ENCODE results near the gene EGFL6. TPM values are rescaled to one million over a fixed set of nuclear protein-coding genes. Genes with fewer than 3 reads are reported as not detected.

Gene EGFL6
- total and polyA plus RNA-seq, 2 experiments from 2014 or later = 0.12 TPM; not detected in 1

DNA sequence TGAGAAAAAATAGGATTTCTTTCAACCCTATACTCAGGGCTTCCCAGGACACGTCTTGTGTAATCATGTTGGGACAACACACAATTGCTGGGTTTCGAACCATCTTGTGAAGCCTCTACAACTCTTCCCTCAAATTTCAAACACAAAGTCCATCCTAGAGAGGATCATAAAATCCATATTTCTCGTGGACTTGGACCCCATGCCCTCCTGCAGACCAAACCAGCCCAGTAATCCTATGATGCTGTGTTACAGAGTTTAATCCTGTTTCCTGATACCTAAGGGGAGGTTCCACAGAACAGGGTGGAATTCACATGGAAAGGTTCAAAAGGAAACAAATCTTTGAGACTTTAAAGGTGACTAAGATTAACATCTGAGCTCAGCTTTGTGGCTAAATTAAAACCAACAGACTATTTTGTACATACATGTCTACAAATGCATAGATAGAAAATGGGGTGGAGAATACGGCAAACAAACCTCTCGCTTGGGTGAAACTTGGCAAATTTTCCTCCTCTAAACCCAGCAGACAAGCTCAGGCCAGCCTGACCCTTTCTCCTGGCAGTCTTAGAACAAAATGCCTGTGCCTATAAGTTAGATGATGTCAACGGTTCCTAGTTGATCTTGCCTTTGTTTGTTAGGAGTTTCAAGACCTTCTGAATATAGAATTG is 38.1 kb downstream of the EGFL6 start:
- H3K27ac ChIP-seq = no peak overlapping the region
- no peak for TF ChIP-seq CTCF (IDR thresholded peaks at IDR 0.05; ENCODE audit: low read depth, low read length)
- DNase-seq (ENCODE audit: low read depth in 1 of 2, low spot score in 1 of 2) = no peak

DNA sequence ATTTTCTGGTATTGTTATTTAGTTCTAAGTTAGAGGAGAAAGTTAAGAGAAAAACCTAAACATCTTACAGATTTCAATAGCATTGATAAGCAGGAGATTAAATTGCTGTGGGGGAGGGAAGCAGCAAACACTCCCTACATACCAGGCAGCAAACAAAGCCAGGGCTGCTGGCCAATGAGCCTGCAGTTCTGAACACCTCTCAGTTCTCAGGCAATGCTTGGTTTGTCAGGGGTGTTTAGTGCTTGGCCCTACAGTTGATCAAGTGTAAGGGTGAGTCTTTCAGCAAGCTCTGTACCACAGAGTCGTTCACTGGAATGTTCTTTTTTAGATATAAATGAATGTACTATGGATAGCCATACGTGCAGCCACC is 38.6 kb downstream of the EGFL6 start:
- no peak for DNase-seq (ENCODE audit: low read depth in 1 of 2, low spot score in 1 of 2)
- Histone ChIP-seq H3K36me3 (no peaks in the 10 kb centered on the region), H3K27me3 (no peaks in the 10 kb centered on the region), H3K27ac (no peak overlapping the region), H3K4me3 (no peak overlapping the region), H3K4me1 (ENCODE audit: low read depth) (no peaks in the 10 kb centered on the region), H3K9me3 (ENCODE audit: low read depth) (no peaks in the 10 kb centered on the region)
- TF ChIP-seq CTCF (IDR thresholded peaks at IDR 0.05; ENCODE audit: low read depth, low read length) = no peak

More for the DNA sequence above, 38.1 kb downstream of the EGFL6 start:
- no peaks in the 10 kb centered on the region for H3K9me3 ChIP-seq (ENCODE audit: low read depth)
- H3K4me1 ChIP-seq (ENCODE audit: low read depth) = no peaks in the 10 kb centered on the region
- H3K4me3 ChIP-seq = no peak overlapping the region
- no peaks in the 10 kb centered on the region for H3K36me3 ChIP-seq
- H3K27me3 ChIP-seq = no peaks in the 10 kb centered on the region

DNA sequence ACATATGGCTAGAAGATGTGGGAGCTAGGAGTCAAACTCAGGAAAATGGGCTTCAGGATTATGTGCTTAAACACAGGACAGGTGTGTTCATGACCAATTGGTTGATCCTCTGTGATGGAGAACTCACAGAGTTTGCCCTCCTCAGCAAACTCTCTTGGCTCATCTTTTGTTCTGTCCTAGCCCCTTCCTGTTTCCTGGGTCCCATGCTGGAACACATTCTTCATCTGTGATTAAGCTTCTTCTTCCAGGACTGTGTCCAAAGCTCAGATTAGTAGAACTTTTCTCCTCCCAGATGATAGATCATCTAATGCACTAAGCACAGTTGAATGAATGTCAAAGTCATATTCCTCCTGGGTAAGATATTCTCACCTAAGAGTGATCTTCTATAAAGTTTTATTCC is 44.8 kb downstream of the EGFL6 start:
- H3K36me3 ChIP-seq = no peaks in the 10 kb centered on the region
- no peak overlapping the region for H3K4me3 ChIP-seq
- no peak for TF ChIP-seq CTCF (IDR thresholded peaks at IDR 0.05; ENCODE audit: low read depth, low read length)
- H3K4me1 ChIP-seq (ENCODE audit: low read depth) = no peaks in the 10 kb centered on the region
- no peaks in the 10 kb centered on the region for H3K27me3 ChIP-seq
- no peaks in the 10 kb centered on the region for H3K9me3 ChIP-seq (ENCODE audit: low read depth)
- no peak overlapping the region for H3K27ac ChIP-seq
- DNase-seq (ENCODE audit: low read depth in 1 of 2, low spot score in 1 of 2) = no peak

GRCh38 chrX:13620207-13620606 is 50.8 kb downstream of the EGFL6 start:
- no peak for DNase-seq (ENCODE audit: low read depth in 1 of 2, low spot score in 1 of 2)
- H3K4me1 ChIP-seq (ENCODE audit: low read depth) = no peaks in the 10 kb centered on the region
- no peaks in the 10 kb centered on the region for H3K27me3 ChIP-seq
- TF ChIP-seq CTCF (IDR thresholded peaks at IDR 0.05; ENCODE audit: low read depth, low read length) = no peak
- no peaks in the 10 kb centered on the region for H3K9me3 ChIP-seq (ENCODE audit: low read depth)
- no peak overlapping the region for H3K4me3 ChIP-seq
- H3K27ac ChIP-seq = no peak overlapping the region
- H3K36me3 ChIP-seq = no peaks in the 10 kb centered on the region

DNA sequence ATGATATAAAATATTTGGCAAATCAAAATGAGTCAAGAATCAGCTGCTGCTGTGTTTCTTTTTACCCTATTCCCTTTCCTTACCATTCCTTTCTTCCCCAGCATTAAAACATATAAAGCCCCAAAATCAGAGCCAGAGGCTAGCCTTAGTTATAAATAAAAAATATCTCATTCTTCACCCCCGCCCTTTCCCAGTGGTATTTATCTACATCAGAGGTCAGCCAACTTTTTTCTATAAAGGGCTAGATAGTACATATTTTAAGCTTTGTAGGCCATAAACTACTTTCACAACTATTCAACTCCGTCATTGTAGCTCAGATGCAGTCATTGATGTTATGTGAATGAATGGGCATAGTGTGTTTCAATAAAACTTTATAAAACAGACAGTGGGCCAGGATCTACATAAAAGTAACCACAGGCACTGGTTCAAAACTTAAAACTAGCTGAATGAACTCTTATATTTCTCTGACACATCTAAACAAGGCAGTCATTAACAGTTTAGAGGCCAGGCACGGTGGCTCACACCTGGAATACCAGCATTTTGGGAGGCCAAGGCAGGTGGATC is 53.1 kb downstream of the EGFL6 start:
- no peak for TF ChIP-seq CTCF (IDR thresholded peaks at IDR 0.05; ENCODE audit: low read depth, low read length)
- DNase-seq (ENCODE audit: low read depth in 1 of 2, low spot score in 1 of 2) = peak in 1 of 2 donors; percentile 21

More for the DNA sequence above, 53.1 kb downstream of the EGFL6 start:
- Histone ChIP-seq H3K27ac (no peak overlapping the region), H3K4me3 (no peak overlapping the region), H3K4me1 (ENCODE audit: low read depth) (no peaks in the 10 kb centered on the region), H3K27me3 (no peaks in the 10 kb centered on the region), H3K36me3 (no peaks in the 10 kb centered on the region), H3K9me3 (ENCODE audit: low read depth) (no peaks in the 10 kb centered on the region)
